ENCODE results near the gene DOHH. TPM values are rescaled to one million over a fixed set of nuclear protein-coding genes. Genes with fewer than 3 reads are reported as not detected.

The DOHH gene
- total RNA-seq, 1 donor from 2014 or later, result 28.1 TPM

DNA sequence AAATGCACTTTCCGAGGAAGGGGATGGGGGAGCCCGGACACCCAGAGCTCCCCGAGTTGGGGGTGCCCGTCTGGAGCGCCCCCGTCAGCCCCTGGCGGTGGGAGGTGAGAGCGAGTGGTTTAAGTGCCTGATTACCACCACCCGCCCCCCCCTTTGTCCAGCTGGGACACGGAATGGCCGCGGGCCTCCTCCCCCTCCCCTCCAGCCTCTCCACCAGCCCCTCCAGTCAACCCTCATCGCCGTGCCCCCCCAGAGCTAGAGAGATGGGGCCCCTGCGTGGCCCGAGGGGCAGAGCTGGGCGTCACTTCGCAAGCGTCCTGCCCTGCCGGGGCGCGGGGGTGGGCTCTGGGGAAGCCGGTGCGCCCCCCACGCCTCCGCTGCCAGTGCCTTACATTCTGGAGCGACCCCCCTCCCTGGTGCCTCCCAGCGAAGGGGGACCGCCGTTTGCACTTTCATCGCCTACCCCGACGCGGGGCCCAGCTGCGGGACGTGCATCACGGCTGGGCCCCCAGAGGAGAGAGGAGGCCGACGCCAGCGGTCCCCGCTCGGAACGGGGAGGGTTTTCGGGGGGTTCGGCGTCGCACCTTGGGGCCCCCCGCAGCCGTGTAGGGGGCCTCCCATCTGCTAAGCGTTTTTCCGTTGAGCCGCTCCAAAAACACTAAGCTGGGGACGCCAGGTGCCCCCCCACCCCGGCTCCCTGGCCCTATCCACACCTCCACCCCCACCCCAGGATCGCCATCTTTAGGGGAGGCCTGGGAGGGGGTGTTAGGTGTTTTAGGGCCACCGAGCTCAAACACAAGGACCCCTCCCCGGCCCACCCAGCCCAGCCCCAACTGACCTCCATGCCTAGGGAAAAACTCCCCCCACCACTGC, 36.5 kb downstream of the DOHH start:
- TF ChIP-seq, protein P1, sequence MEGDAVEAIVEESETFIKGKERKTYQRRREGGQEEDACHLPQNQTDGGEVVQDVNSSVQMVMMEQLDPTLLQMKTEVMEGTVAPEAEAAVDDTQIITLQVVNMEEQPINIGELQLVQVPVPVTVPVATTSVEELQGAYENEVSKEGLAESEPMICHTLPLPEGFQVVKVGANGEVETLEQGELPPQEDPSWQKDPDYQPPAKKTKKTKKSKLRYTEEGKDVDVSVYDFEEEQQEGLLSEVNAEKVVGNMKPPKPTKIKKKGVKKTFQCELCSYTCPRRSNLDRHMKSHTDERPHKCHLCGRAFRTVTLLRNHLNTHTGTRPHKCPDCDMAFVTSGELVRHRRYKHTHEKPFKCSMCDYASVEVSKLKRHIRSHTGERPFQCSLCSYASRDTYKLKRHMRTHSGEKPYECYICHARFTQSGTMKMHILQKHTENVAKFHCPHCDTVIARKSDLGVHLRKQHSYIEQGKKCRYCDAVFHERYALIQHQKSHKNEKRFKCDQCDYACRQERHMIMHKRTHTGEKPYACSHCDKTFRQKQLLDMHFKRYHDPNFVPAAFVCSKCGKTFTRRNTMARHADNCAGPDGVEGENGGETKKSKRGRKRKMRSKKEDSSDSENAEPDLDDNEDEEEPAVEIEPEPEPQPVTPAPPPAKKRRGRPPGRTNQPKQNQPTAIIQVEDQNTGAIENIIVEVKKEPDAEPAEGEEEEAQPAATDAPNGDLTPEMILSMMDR (conservative IDR thresholded peaks at IDR 0.05; ENCODE audit: low read depth, low read length), result no peak
- DNase-seq (ENCODE audit: low read depth), result no peak
- H3K4me3 ChIP-seq (ENCODE audit: low read depth, low read length), result no peak overlapping the region

DNA sequence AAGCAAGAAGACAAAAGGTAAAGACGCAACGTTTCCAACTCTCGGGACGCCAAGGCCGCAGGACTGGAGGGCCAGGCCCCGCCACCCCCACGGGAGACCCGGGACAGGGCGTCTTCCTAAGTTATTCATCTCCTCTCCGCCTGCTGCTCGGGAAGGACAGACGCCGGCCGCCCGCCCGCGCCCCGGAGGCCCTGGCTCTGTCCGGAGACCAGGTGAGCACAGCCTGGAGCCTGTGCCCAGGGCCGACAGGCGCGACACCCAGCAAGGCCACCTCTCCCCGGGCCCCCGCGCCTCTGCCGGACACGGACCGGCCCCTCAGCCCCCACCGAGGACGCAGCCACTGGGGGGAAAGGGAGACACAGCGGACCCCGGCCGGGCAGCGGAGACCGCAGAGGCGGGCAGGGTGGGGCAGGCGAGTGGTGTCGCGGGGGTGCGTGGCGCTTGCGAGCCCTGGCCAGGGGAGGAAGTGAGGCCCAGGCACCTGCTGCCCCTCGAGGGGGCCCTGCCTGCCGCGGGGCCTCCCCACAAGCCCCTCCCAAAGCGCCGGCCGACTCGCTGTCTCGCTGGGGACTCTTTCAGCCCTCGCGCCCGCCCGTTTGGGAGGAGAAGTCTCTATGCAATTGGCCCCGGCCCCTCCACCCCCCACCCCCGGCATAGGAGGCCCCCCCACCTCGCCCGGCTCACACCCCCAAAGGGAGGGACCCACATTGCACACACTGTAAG, 37.3 kb downstream of the DOHH start:
- TF ChIP-seq, protein P1 (conservative IDR thresholded peaks at IDR 0.05; ENCODE audit: low read depth, low read length), result no peak

DNA sequence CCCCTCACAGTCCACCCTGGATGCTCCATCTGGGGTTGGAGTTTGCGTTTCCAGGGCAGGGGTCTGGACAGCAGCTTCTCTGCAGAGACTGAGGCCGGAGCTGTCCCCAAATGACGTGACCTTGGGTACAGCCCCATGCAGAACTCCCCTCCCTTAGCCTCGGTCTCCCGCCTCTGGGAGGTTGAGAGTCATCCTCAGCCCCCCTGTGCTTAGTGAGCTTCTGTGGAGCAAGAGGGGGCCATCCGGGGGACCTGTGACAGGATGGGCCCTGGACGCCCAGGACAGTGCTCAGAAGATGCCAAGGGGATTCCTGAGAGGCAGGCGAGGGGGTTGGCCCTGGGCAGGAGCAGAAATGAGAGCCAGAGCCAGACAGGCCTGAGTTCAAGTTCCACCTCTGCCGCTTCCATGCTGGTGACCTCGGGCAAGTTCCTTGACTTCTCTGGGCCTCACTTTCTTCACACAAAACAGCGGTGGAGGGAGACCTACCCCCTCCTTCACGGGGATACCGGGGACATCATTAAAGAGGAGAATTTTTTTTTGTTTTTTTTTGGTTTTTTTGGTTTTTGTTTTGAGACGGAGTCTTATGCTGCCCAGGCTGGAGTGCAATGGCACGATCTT, 40.4 kb downstream of the DOHH start:
- DNase-seq (ENCODE audit: low read depth), result no peak
- TF ChIP-seq, protein P1 (conservative IDR thresholded peaks at IDR 0.05; ENCODE audit: low read depth, low read length), result no peak
- H3K4me3 ChIP-seq (ENCODE audit: low read depth, low read length), result no peak overlapping the region

More for the DNA sequence above, 37.3 kb downstream of the DOHH start:
- no peak for DNase-seq (ENCODE audit: low read depth)
- no peak overlapping the region for H3K4me3 ChIP-seq (ENCODE audit: low read depth, low read length)

DNA sequence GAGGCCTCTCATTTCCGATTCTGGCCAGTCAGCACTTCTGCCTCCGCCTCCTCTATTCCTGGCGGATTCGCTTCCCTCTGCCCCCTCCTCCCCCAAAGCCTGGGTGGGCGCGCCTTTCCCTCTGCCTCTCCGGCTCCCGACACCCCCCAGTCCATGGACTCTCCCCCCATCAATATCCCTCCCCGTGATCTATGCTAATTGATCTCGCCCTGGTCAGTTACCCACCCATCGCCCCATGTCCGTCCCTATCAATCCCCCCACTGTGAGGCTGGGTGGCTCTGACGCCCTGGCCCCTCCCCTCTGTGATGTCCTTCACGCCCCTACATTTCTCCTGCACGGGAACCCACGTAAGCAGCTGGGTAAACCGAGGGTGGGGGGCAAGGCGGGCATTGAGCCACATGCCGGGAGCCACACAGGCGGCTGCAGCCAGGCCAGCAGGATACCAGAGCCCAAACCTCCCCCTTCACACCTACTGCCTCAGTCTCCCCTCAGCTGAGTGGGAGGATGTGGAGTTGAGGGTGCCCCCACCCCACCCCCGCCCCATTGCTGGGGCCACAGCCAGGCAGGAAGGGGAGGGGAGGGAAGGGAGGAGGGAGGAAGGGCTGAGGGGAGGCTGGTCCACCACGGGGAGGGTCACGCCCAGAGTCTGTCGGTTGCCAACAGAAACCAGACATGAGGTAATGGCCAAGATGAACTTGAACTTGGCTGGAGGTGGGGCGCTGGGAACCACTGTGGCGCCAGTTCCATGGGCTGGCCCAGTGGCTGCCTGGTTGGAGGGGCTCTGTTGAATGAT, 41.2 kb downstream of the DOHH start:
- TF ChIP-seq, protein P1 (conservative IDR thresholded peaks at IDR 0.05; ENCODE audit: low read depth, low read length), result no peak
- no peak for DNase-seq (ENCODE audit: low read depth)
- no peak overlapping the region for H3K4me3 ChIP-seq (ENCODE audit: low read depth, low read length)

DNA sequence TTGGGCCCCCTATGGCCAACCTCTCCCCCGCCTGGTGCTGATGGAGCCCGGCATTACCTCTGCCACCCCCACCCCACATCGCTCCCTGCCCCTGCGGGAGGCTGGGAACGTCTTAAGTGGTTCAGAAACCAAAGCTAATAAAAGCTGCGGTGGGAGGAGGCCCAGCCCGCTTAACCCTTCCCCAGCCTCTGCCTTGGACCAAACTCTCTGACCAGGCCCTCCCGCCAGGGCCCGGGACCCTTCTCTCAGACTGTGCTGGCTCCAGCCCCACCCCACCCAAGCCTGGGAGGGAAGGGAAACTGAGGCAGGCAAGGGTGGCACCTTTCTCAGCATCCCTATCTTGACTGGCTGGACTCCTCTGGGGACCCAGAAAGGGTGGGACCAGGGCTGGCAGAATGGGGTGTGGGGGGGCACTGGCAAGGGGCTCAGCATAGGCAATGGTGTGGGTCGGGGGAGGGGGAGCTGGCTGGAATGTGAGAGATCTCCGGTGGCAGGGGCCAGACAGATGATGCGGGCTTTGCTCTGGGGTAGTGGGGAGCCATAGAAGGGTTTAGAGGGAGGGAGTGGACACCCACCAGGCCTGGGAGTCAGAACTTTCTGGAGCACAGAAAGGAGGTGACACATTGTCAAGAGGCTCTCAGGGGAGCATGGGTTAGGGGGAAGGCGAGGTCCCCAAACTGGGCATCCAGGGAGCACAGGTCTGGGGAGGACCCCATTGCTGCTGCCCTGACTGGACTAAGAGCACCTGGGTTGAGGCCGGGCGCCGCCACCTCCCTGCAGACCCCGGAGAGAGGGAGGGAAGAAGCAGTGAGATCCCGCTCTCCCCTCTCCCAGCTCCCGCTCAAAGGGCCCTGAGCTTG, 42.0 kb downstream of the DOHH start:
- no peak overlapping the region for H3K4me3 ChIP-seq (ENCODE audit: low read depth, low read length)
- TF ChIP-seq, protein P1 (conservative IDR thresholded peaks at IDR 0.05; ENCODE audit: low read depth, low read length), result no peak
- DNase-seq (ENCODE audit: low read depth), result no peak
